ENCODE measurements around the gene TEX19.
"Not testable (repeated sequence)": the region's sequence is repeated elsewhere in the genome, so short reads cannot be mapped to it uniquely, and the experiment has no call there.

TEX19 gene

GRCh38 chr17:82339634-82340580 lies 19.1 kb upstream of the TEX19 start:
- no peak for DNase-seq

GRCh38 chr17:82342361-82343079 lies 16.5 kb upstream of the TEX19 start:
- no peak for DNase-seq

- DNase-seq: peak; percentile 55
Observed at GRCh38 chr17:82343560-82343959, 15.5 kb upstream of the TEX19 start.

GRCh38 chr17:82344175-82344907 lies 14.7 kb upstream of the TEX19 start:
- DNase-seq: no peak

GRCh38 chr17:82345151-82345976 lies 13.7 kb upstream of the TEX19 start:
- peak; percentile 82 for DNase-seq

- DNase-seq: peak; percentile 34
Observed at GRCh38 chr17:82346342-82347300, 12.4 kb upstream of the TEX19 start.

- DNase-seq: not testable (repeated sequence)
Observed at GRCh38 chr17:82347994-82348393, 11.1 kb upstream of the TEX19 start.

- DNase-seq: no peak
Observed at GRCh38 chr17:82348434-82348833, 10.6 kb upstream of the TEX19 start.

- DNase-seq: no peak
Observed at GRCh38 chr17:82348866-82349265, 10.2 kb upstream of the TEX19 start.

- no peak for DNase-seq
Observed at GRCh38 chr17:82349287-82349701, 9.8 kb upstream of the TEX19 start.

GRCh38 chr17:82350182-82351030 lies 8.6 kb upstream of the TEX19 start:
- DNase-seq: peak; percentile 39

- no peak for DNase-seq
Observed at GRCh38 chr17:82351254-82351712, 7.8 kb upstream of the TEX19 start.

GRCh38 chr17:82351713-82352488 lies 7.1 kb upstream of the TEX19 start:
- DNase-seq: peak; percentile 94

- DNase-seq: no peak
Observed at GRCh38 chr17:82353484-82353883, 5.6 kb upstream of the TEX19 start.

GRCh38 chr17:82354804-82355308 lies 4.2 kb upstream of the TEX19 start:
- no peak for DNase-seq

- no peak for DNase-seq
Observed at GRCh38 chr17:82355770-82356427, 3.1 kb upstream of the TEX19 start.

GRCh38 chr17:82356845-82357355 lies 2.1 kb upstream of the TEX19 start:
- no peak for DNase-seq

GRCh38 chr17:82357394-82357793 lies 1.7 kb upstream of the TEX19 start:
- DNase-seq: no peak

Measured in hematopoietic multipotent progenitor cell treated with erythropoietin and hydrocortisone succinate and interleukin-3 and kit ligand, for 6 days (in vitro differentiated cells).